ENCODE data around the gene PRXL2A.

GRCh38 chr10:80382989-80383388, 25.4 kb upstream of the PRXL2A start:
- TF ChIP-seq POLR2A (IDR thresholded peaks at IDR 0.05; ENCODE audit: low read depth, low read length) (no peak), BRCA1 (IDR thresholded peaks at IDR 0.05; ENCODE audit: low read depth, low read length) (no peak), ATF2 (IDR thresholded peaks at IDR 0.05; ENCODE audit: low read length) (no peak), ZNF622 (IDR thresholded peaks at IDR 0.05) (no peak), CTCF (IDR thresholded peaks at IDR 0.05 in 2 of 3, conservative IDR thresholded peaks at IDR 0.05 in 1 of 3; ENCODE audit: control insufficient read depth in 2 of 3, extremely low read depth in 1 of 3, insufficient read depth in 1 of 3, low read depth in 3 of 3, low read length in 3 of 3) (peak; percentile 52 to 68 (median 66)), RAD51 (IDR thresholded peaks at IDR 0.05) (no peak), SIN3A (IDR thresholded peaks at IDR 0.05; ENCODE audit: low read depth, low read length) (no peak), EP300 (IDR thresholded peaks at IDR 0.05; ENCODE audit: borderline replicate concordance in 1 of 2, control insufficient read depth in 1 of 2, low read depth in 2 of 2, low read length in 2 of 2) (no peak), SIX5 (IDR thresholded peaks at IDR 0.05; ENCODE audit: low read depth, low read length, severe bottlenecking) (no peak), POLR2AphosphoS5 (IDR thresholded peaks at IDR 0.05; ENCODE audit: low read length) (no peak), NRF1 (conservative IDR thresholded peaks at IDR 0.05; ENCODE audit: low read depth, low read length) (no peak), CREM (IDR thresholded peaks at IDR 0.05; ENCODE audit: low read depth) (no peak), CREB1 (IDR thresholded peaks at IDR 0.05; ENCODE audit: low read depth) (no peak)

Data from GM12878 (cell line).